NT2/D1 (cell line): ENCODE data around the gene NOL3.
A peak's percentile ranks its signal among the peaks of the same experiment; 100 is the strongest.

Experiments
- DNase-seq: peaks from one replicate; pipeline ENCODE4 v3.0.0-alpha.2; 2011; ENCODE audit warnings: low read depth, low spot score
- H3K27me3 ChIP-seq: 2 replicates; pipeline ENCODE4 v1.6.0; 2011; ENCODE audit warnings: mild to moderate bottlenecking; ENCODE audit not compliant: insufficient read length, insufficient read depth
- H3K36me3 ChIP-seq: 2 replicates; pipeline ENCODE4 v1.6.1; 2011; ENCODE audit warnings: mild to moderate bottlenecking, low read length, mixed read lengths; ENCODE audit not compliant: insufficient read depth, insufficient read length
- H3K4me1 ChIP-seq: 2 replicates; pipeline ENCODE4 v1.5.1; 2011; ENCODE audit not compliant: insufficient read depth, insufficient read length
- H3K4me3 ChIP-seq: 2 replicates; pipeline ENCODE4 v1.5.1; 2011; ENCODE audit warnings: low read depth; ENCODE audit not compliant: insufficient read length
- H3K9ac ChIP-seq: 2 replicates; pipeline ENCODE4 v1.6.0; 2011; ENCODE audit warnings: low read depth; ENCODE audit not compliant: insufficient read length
- H3K9me3 ChIP-seq: 2 replicates; pipeline ENCODE4 v1.5.1; 2011; ENCODE audit warnings: mild to moderate bottlenecking, low read length; ENCODE audit not compliant: insufficient read depth
- SUZ12 ChIP-seq: IDR thresholded peaks from 2 replicates; pipeline ENCODE4 v1.6.1; 2011; ENCODE audit not compliant: insufficient read length, insufficient read depth; ENCODE audit errors: extremely low read depth
- YY1 ChIP-seq: IDR thresholded peaks from 2 replicates; pipeline ENCODE4 v1.6.1; 2011; ENCODE audit not compliant: insufficient read length, insufficient read depth
- ZNF274 ChIP-seq: IDR thresholded peaks from 2 replicates; pipeline ENCODE4 v1.6.1; 2011; ENCODE audit warnings: mild to moderate bottlenecking, low read depth, low read length

The NOL3 gene

DNA sequence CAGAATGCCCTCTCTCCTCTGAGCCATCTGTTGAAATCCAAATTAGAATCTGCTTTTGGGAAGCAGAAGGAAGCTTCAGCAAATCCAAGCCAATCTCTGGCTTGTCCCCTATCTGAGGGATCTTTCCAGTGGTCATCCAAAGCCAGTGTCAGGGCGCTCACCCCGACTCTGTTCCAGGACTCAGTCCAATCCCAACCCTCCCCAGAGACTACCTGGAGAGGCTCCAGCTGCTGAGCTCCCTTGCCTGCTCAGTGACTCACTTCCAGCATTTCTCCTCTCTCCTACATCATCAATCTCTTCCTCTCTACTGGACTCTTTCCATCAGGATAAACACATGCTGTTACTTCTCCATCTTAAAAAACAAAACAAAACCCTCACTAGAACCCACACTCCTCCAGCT lies 11.0 kb downstream of the NOL3 start:
- no peak overlapping the region for H3K4me3 ChIP-seq
- peaks cover 32% of the 10 kb centered on the region for H3K36me3 ChIP-seq
- H3K9me3 ChIP-seq = no peaks in the 10 kb centered on the region
- TF ChIP-seq YY1 = no peak
- no peak for TF ChIP-seq ZNF274
- TF ChIP-seq SUZ12 = no peak
- H3K9ac ChIP-seq = no peak overlapping the region
- peaks cover 30% of the 10 kb centered on the region for H3K4me1 ChIP-seq
- no peak for DNase-seq
- peaks cover 54% of the 10 kb centered on the region for H3K27me3 ChIP-seq

DNA sequence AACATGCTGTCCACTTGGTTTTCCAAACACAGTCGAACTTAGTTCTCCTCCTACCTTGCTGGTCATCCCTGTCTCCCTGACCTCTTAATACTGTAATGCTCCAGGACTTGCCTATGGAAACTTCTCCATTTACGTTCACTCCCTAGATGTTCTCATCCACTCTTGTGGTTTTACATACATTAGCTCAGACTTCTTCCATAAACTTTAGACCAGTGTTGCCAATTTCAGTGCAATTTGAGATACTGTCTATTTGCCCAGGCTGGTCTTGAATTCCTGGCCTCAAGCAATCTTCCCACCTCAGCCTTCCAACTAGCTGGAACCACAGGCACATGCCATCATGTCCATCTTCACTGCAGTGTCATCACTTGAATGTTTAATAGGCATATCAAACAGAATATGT lies 11.9 kb downstream of the NOL3 start:
- no peak for DNase-seq
- Histone ChIP-seq H3K27me3 (peaks cover 45% of the 10 kb centered on the region), H3K36me3 (peaks cover 23% of the 10 kb centered on the region), H3K4me1 (peaks cover 38% of the 10 kb centered on the region), H3K4me3 (no peak overlapping the region), H3K9ac (no peak overlapping the region), H3K9me3 (no peaks in the 10 kb centered on the region)
- no peak for TF ChIP-seq YY1
- no peak for TF ChIP-seq SUZ12
- TF ChIP-seq ZNF274 = no peak

DNA sequence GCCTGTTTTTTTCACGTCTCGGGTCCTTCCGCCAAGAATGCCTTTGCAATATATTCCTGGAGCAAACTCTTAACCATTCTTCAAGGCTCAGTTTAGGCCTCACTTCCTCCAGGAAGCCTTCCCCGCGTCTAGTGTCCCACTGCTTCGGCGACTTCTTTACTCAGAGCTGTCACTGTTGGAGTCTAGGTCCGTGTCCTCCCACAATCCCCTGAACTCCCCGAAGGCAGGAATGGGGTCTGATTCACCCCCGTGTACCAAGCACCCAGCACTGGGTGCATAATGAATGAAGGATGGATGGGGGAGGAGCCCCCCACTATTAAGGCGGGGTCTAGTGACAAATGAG lies 12.9 kb downstream of the NOL3 start:
- Histone ChIP-seq H3K9ac (peak overlapping the region; percentile 72), H3K4me1 (peaks cover 33% of the 10 kb centered on the region), H3K27me3 (peaks cover 36% of the 10 kb centered on the region), H3K36me3 (peaks cover 22% of the 10 kb centered on the region), H3K9me3 (no peaks in the 10 kb centered on the region), H3K4me3 (peak overlapping the region; percentile 81)
- no peak for TF ChIP-seq SUZ12
- TF ChIP-seq ZNF274 = no peak
- no peak for TF ChIP-seq YY1
- DNase-seq = no peak

GRCh38 chr16:67183627-67184452 lies 13.5 kb downstream of the NOL3 start, which contains the start of gene MATCAP1:
MATCAP1 (minus strand) TSS chr16:67183963; CDS start chr16:67180610, 3,353 bp downstream.
- Histone ChIP-seq H3K36me3 (peaks cover 22% of the 10 kb centered on the region), H3K27me3 (peaks cover 30% of the 10 kb centered on the region), H3K9me3 (no peaks in the 10 kb centered on the region), H3K9ac (peak within 1 kb of the TSS; percentile 87), H3K4me3 (peak within 1 kb of the TSS; percentile 81), H3K4me1 (peaks cover 30% of the 10 kb centered on the region)
- TF ChIP-seq SUZ12 = no peak
- peak; percentile 92 for DNase-seq

DNA sequence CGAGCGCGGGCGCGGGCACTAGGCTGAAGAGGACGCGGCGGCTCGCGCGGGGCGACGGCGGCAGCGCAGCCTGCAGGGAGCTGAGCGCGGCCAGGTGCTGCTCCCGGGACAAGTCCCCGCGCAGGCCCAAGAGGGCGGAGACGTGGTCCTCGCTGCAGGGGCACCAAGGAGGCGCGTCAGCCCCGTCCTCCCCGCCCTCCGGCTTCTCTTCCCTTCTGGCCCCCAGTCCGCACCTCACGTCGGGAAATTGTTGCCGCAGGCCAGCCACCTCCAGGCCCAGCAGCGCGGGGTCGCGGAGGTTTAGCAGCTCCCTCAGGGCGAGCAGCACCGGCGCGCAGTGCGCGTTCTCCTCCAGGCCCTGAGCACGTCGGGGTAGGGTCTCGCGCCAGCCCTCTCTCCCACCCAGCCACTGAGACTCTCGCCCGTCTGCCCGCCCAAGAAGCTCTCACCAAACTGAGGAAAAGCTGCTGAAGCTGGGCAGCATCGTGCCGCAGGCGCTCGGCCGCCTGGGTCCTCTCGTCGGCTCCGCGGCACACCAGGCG lies 14.2 kb downstream of the NOL3 start:
- DNase-seq = no peak

GRCh38 chr16:67184995-67185650 lies 14.8 kb downstream of the NOL3 start:
- TF ChIP-seq SUZ12 = no peak
- TF ChIP-seq YY1 = no peak
- TF ChIP-seq ZNF274 = no peak
- Histone ChIP-seq H3K4me1 (peaks cover 27% of the 10 kb centered on the region), H3K9ac (peak overlapping the region; percentile 87), H3K4me3 (peak overlapping the region; percentile 81), H3K36me3 (peaks cover 14% of the 10 kb centered on the region), H3K27me3 (peaks cover 24% of the 10 kb centered on the region), H3K9me3 (no peaks in the 10 kb centered on the region)
- DNase-seq = peak; percentile 92

More for the DNA sequence above, 14.2 kb downstream of the NOL3 start:
- peaks cover 24% of the 10 kb centered on the region for H3K27me3 ChIP-seq
- H3K9me3 ChIP-seq = no peaks in the 10 kb centered on the region
- peaks cover 27% of the 10 kb centered on the region for H3K4me1 ChIP-seq
- H3K9ac ChIP-seq = peak overlapping the region; percentile 87
- peaks cover 18% of the 10 kb centered on the region for H3K36me3 ChIP-seq
- no peak for TF ChIP-seq YY1
- no peak for TF ChIP-seq SUZ12
- TF ChIP-seq ZNF274 = no peak
- H3K4me3 ChIP-seq = peak overlapping the region; percentile 81

GRCh38 chr16:67185651-67186134 lies 15.4 kb downstream of the NOL3 start:
- no peak for DNase-seq
- peaks cover 9% of the 10 kb centered on the region for H3K36me3 ChIP-seq
- peaks cover 28% of the 10 kb centered on the region for H3K4me1 ChIP-seq
- no peak overlapping the region for H3K4me3 ChIP-seq
- no peak for TF ChIP-seq SUZ12
- no peak for TF ChIP-seq ZNF274
- TF ChIP-seq YY1 = no peak
- no peaks in the 10 kb centered on the region for H3K9me3 ChIP-seq
- peaks cover 24% of the 10 kb centered on the region for H3K27me3 ChIP-seq
- no peak overlapping the region for H3K9ac ChIP-seq
